ENCODE results near the gene DEFB115. TPM values are rescaled to one million over a fixed set of nuclear protein-coding genes. Genes with fewer than 3 reads are reported as not detected.

DEFB115 gene
- total RNA-seq, 1 experiment from 2014 or later = not detected

GRCh38 chr20:31274441-31274840, 17.0 kb downstream of the DEFB115 start:
- H3K4me1 Mint-ChIP-seq = no peaks in the 10 kb centered on the region
- Histone ChIP-seq H3K4me1 (ENCODE audit: insufficient read depth, low read length) (no peaks in the 10 kb centered on the region), H3K27me3 (ENCODE audit: insufficient read depth, low read length) (no peaks in the 10 kb centered on the region), H2AK5ac (ENCODE audit: insufficient read length, low read length) (no peak overlapping the region), H2BK12ac (ENCODE audit: insufficient read length, low read depth, low read length) (no peak overlapping the region), H3K4ac (ENCODE audit: low read depth, low read length) (no peak overlapping the region), H3K23me2 (ENCODE audit: insufficient read length, low read depth, low read length, poor library complexity, severe bottlenecking) (no peaks in the 10 kb centered on the region), H3K9ac (ENCODE audit: extremely low read depth, insufficient read length, low read length) (no peak overlapping the region), H3K23ac (ENCODE audit: insufficient read length, low read depth, low read length) (no peak overlapping the region), H3K27ac (ENCODE audit: insufficient read length, low read depth, low read length) (no peak overlapping the region), H3K4me2 (ENCODE audit: insufficient read depth, insufficient read length, low read length) (no peak overlapping the region), H3K18ac (ENCODE audit: insufficient read length, low read depth, low read length) (no peak overlapping the region), H4K20me1 (ENCODE audit: control insufficient read depth, insufficient read depth, insufficient read length) (no peaks in the 10 kb centered on the region), H2BK15ac (ENCODE audit: low read depth, low read length) (no peak overlapping the region), H2BK120ac (ENCODE audit: low read depth, low read length, poor library complexity, severe bottlenecking) (no peak overlapping the region), H3K56ac (ENCODE audit: insufficient read length, low read depth, low read length) (no peak overlapping the region), H3T11ph (ENCODE audit: low read length) (no peak overlapping the region), H3K79me2 (ENCODE audit: insufficient read depth, low read length) (no peaks in the 10 kb centered on the region), H3K14ac (ENCODE audit: insufficient read depth, low read length) (no peak overlapping the region), H3K79me1 (ENCODE audit: insufficient read depth, low read depth, low read length, poor library complexity, severe bottlenecking) (no peaks in the 10 kb centered on the region), H4K91ac (ENCODE audit: insufficient read length, low read depth, low read length) (no peak overlapping the region), H4K8ac (replicated peaks; ENCODE audit: insufficient read length, low read depth, low read length) (no peak overlapping the region), H2BK20ac (ENCODE audit: low read depth, low read length, poor library complexity, severe bottlenecking) (no peak overlapping the region), H3K9me3 (ENCODE audit: control insufficient read depth, low read depth, low read length) (peaks cover 60% of the 10 kb centered on the region), H2BK5ac (ENCODE audit: insufficient read length, low read length) (no peak overlapping the region), H4K5ac (ENCODE audit: insufficient read length, low read depth, low read length) (no peak overlapping the region), H2AFZ (ENCODE audit: low read length) (no peak overlapping the region)
- H3K4me3 Mint-ChIP-seq = no peak overlapping the region
- DNase-seq = no peak
- H3K36me3 Mint-ChIP-seq (ENCODE audit: insufficient read depth in 1 of 3, low read depth in 3 of 3) = peaks cover under 1 to 38% (median 14%) of the 10 kb centered on the region in 3 experiments; a peak in 6 of 7 replicates
- H3K27ac Mint-ChIP-seq = no peak overlapping the region
- TF ChIP-seq, protein P1, sequence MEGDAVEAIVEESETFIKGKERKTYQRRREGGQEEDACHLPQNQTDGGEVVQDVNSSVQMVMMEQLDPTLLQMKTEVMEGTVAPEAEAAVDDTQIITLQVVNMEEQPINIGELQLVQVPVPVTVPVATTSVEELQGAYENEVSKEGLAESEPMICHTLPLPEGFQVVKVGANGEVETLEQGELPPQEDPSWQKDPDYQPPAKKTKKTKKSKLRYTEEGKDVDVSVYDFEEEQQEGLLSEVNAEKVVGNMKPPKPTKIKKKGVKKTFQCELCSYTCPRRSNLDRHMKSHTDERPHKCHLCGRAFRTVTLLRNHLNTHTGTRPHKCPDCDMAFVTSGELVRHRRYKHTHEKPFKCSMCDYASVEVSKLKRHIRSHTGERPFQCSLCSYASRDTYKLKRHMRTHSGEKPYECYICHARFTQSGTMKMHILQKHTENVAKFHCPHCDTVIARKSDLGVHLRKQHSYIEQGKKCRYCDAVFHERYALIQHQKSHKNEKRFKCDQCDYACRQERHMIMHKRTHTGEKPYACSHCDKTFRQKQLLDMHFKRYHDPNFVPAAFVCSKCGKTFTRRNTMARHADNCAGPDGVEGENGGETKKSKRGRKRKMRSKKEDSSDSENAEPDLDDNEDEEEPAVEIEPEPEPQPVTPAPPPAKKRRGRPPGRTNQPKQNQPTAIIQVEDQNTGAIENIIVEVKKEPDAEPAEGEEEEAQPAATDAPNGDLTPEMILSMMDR (conservative IDR thresholded peaks at IDR 0.05) = no peak
- peaks cover 88 to 93% of the 10 kb centered on the region in 2 experiments for H3K9me3 Mint-ChIP-seq
- WGBS (ENCODE audit: extremely low coverage, insufficient read length, low lambda C conversion rate) = no CpG with 5 or more reads among the region's 20 CpGs
- peaks cover 8% of the 10 kb centered on the region for H3K27me3 Mint-ChIP-seq (ENCODE audit: low read depth)
